ENCODE results near the gene PRPH2.

GRCh38 chr6:42751055-42751454 is 28.7 kb upstream of the PRPH2 start:
- TF ChIP-seq EP300 (IDR thresholded peaks at IDR 0.05): no peak
- TF ChIP-seq, protein P1, sequence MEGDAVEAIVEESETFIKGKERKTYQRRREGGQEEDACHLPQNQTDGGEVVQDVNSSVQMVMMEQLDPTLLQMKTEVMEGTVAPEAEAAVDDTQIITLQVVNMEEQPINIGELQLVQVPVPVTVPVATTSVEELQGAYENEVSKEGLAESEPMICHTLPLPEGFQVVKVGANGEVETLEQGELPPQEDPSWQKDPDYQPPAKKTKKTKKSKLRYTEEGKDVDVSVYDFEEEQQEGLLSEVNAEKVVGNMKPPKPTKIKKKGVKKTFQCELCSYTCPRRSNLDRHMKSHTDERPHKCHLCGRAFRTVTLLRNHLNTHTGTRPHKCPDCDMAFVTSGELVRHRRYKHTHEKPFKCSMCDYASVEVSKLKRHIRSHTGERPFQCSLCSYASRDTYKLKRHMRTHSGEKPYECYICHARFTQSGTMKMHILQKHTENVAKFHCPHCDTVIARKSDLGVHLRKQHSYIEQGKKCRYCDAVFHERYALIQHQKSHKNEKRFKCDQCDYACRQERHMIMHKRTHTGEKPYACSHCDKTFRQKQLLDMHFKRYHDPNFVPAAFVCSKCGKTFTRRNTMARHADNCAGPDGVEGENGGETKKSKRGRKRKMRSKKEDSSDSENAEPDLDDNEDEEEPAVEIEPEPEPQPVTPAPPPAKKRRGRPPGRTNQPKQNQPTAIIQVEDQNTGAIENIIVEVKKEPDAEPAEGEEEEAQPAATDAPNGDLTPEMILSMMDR (IDR thresholded peaks at IDR 0.05): no peak
- TF ChIP-seq POLR2AphosphoS5 (IDR thresholded peaks at IDR 0.05): no peak
- no peak for TF ChIP-seq POLR2A (IDR thresholded peaks at IDR 0.05)

Data from stomach (tissue), 4 donors.